HCT116 (cell line): ENCODE results near the gene PARM1. TPM values are rescaled to one million over a fixed set of nuclear protein-coding genes. Genes with fewer than 3 reads are reported as not detected.

Experiments used
- ATAC-seq: fragments of 200-7000 bp; cut with Tn5 transposase; 2 replicates; pipeline ENCODE4 v1.9.1; 2020; ENCODE audit warnings: mild to moderate bottlenecking, moderate library complexity
- BruUV-seq: library from RNA; stranded (reverse); fragments of 400-500 nt; replicated peaks from 2 replicates; lab custom pipeline; 2021; lab: Mats Ljungman, UMichigan
- CTCF ChIA-PET: fragments of 300-600 bp; sonication (Branson Sonifier 250); formaldehyde crosslinking; loops from one replicate; lab custom pipeline; 2021; ENCODE audit warnings: antibody characterized with exemption; lab: Charles Lee
- POLR2A ChIA-PET: fragments of 300-600, 350-600 bp; sonication (Branson Sonifier 250); formaldehyde crosslinking; loops from one replicate; lab custom pipeline; 2021; ENCODE audit warnings: antibody characterized with exemption; lab: Charles Lee
- RAD21 ChIA-PET, 2 experiments: fragments of 300-600 bp; sonication (Branson Sonifier 250); formaldehyde crosslinking; loops; one replicate each; lab custom pipeline; 2023; ENCODE audit warnings: low total read pairs in 2 of 2; ENCODE audit not compliant: uncharacterized antibody in 2 of 2, unreplicated experiment in 2 of 2, low non-redundant PET in 1 of 2; lab: Charles Lee
- DNase-seq: peaks from one replicate; pipeline ENCODE4 v3.0.0-alpha.2; 2010; ENCODE audit warnings: low read depth, low spot score
- H2AFZ ChIP-seq: fragments of 200-600 bp; shearing (Covaris generic), sonication (generic); 2 replicates; pipeline ENCODE4 v1.6.1; 2017; ENCODE audit warnings: low read depth, mixed run types, mixed read lengths, antibody characterized with exemption, low read length; ENCODE audit not compliant: poor library complexity, severe bottlenecking
- H3K27ac ChIP-seq: 2 replicates; pipeline ENCODE4 v1.5.1; 2012; ENCODE audit warnings: low read depth, low read length
- H3K27me3 ChIP-seq: fragments of 200-600 bp; sonication (generic); 2 replicates; pipeline ENCODE4 v1.6.1; 2016; ENCODE audit warnings: mixed run types, low read length, mixed read lengths; ENCODE audit not compliant: insufficient read depth
- H3K36me3 ChIP-seq, 2 experiments: fragments of 200-500 bp in 1 of 2; fragments of 200-600 bp in 1 of 2; sonication (Bioruptor generic) in 1 of 2; sonication (generic) in 1 of 2; 2 replicates each; pipeline versions ENCODE4 v1.5.1 to v1.6.1; 2014 to 2016; ENCODE audit warnings: low read length in 2 of 2, inconsistent platforms in 1 of 2, mixed read lengths in 1 of 2, mixed run types in 1 of 2; ENCODE audit not compliant: insufficient read depth in 2 of 2, control insufficient read depth in 1 of 2
- H3K4me1 ChIP-seq, 2 experiments: fragments of 200-600 bp in 1 of 2; sonication (generic) in 1 of 2; 2 replicates each; pipeline versions ENCODE4 v1.5.1 to v1.6.1; 2012 to 2017; ENCODE audit warnings: low read length in 2 of 2, inconsistent platforms in 1 of 2, mild to moderate bottlenecking in 1 of 2, mixed read lengths in 1 of 2, mixed run types in 1 of 2, moderate library complexity in 1 of 2; ENCODE audit not compliant: insufficient read depth in 2 of 2, control insufficient read depth in 1 of 2
- H3K4me2 ChIP-seq: fragments of 200-600 bp; sonication (generic); 2 replicates; pipeline ENCODE4 v1.6.1; 2017; ENCODE audit warnings: mixed run types, low read length, mixed read lengths
- H3K4me3 ChIP-seq, 2 experiments: fragments of 200-600 bp in 1 of 2; sonication (generic) in 1 of 2; replicated peaks in 1 of 2; 2 replicates each; pipeline ENCODE4 v1.5.1; 2011 to 2016; ENCODE audit warnings: low read length in 2 of 2, control low read depth in 1 of 2, low read depth in 1 of 2, mild to moderate bottlenecking in 1 of 2, mixed read lengths in 1 of 2, mixed run types in 1 of 2
- H3K79me2 ChIP-seq: fragments of 200-600 bp; sonication (generic); 2 replicates; pipeline ENCODE4 v1.6.1; 2017; ENCODE audit warnings: mild to moderate bottlenecking, mixed run types, low read length, moderate library complexity, mixed read lengths; ENCODE audit not compliant: insufficient read depth
- H3K9ac ChIP-seq: fragments of 200-600 bp; sonication (generic); 2 replicates; pipeline ENCODE4 v1.6.1; 2016; ENCODE audit warnings: low read length, mixed read lengths
- H3K9me2 ChIP-seq: fragments of 200-600 bp; sonication (generic), shearing (Covaris generic); 2 replicates; pipeline ENCODE4 v1.6.1; 2017; ENCODE audit warnings: mixed run types, mild to moderate bottlenecking, moderate library complexity; ENCODE audit not compliant: insufficient read depth
- H3K9me3 ChIP-seq, 2 experiments: fragments of 200-500 bp in 1 of 2; fragments of 200-600 bp in 1 of 2; sonication (Bioruptor generic) in 1 of 2; sonication (generic) in 1 of 2; 2 replicates each; pipeline ENCODE4 v1.6.1; 2014 to 2017; ENCODE audit warnings: low read length in 2 of 2, mixed read lengths in 2 of 2, inconsistent platforms in 1 of 2, low read depth in 1 of 2, mild to moderate bottlenecking in 1 of 2, mixed run types in 1 of 2, moderate library complexity in 1 of 2; ENCODE audit not compliant: control insufficient read depth in 1 of 2, insufficient read depth in 1 of 2
- H4K20me1 ChIP-seq: fragments of 200-600 bp; sonication (generic), shearing (Covaris generic); 2 replicates; pipeline ENCODE4 v1.6.1; 2017; ENCODE audit warnings: mixed run types, mild to moderate bottlenecking, moderate library complexity; ENCODE audit not compliant: insufficient read depth
- ATF3 ChIP-seq: IDR thresholded peaks from 2 replicates; pipeline ENCODE4 v1.6.1; 2012
- CEBPB ChIP-seq: IDR thresholded peaks from 2 replicates; pipeline ENCODE4 v1.6.1; 2012; ENCODE audit warnings: low read depth
- CTCF ChIP-seq, 3 experiments: fragments of 200-600 bp in 1 of 3; sonication (generic) in 1 of 3; IDR thresholded peaks in 2 of 3; conservative IDR thresholded peaks in 1 of 3; 2 replicates each; pipeline ENCODE4 v1.5.1; 2012 to 2017; ENCODE audit warnings: low read depth in 2 of 3, low read length in 2 of 3, antibody characterized with exemption in 1 of 3, borderline replicate concordance in 1 of 3, control low read depth in 1 of 3, mild to moderate bottlenecking in 1 of 3, mixed read lengths in 1 of 3, mixed run types in 1 of 3, moderate library complexity in 1 of 3; ENCODE audit not compliant: insufficient read depth in 1 of 3
- ELF1 ChIP-seq: IDR thresholded peaks from 2 replicates; pipeline ENCODE4 v1.6.1; 2012; ENCODE audit warnings: low read depth, borderline replicate concordance
- EZH2 ChIP-seq: fragments of 200-600 bp; sonication (generic); IDR thresholded peaks from 2 replicates; pipeline ENCODE4 v1.6.1; 2017; ENCODE audit warnings: antibody characterized with exemption, mixed run types
- EZH2phosphoT487 ChIP-seq: fragments of 200-600 bp; IDR thresholded peaks from 2 replicates; pipeline ENCODE4 v1.6.1; 2018; ENCODE audit warnings: antibody characterized with exemption, borderline replicate concordance
- FOSL1 ChIP-seq: IDR thresholded peaks from 2 replicates; pipeline ENCODE4 v1.6.1; 2012; ENCODE audit warnings: low read depth
- POLR2A ChIP-seq: IDR thresholded peaks from 2 replicates; pipeline ENCODE4 v1.7.0; 2011; ENCODE audit warnings: borderline replicate concordance; ENCODE audit not compliant: insufficient read depth, insufficient read length; ENCODE audit errors: extremely low read depth
- POLR2AphosphoS5 ChIP-seq: IDR thresholded peaks from 2 replicates; pipeline ENCODE4 v1.6.1; 2011; ENCODE audit warnings: mild to moderate bottlenecking, low read depth, low read length, moderate library complexity
- RAD21 ChIP-seq: IDR thresholded peaks from 2 replicates; pipeline ENCODE4 v1.6.1; 2012; ENCODE audit warnings: low read depth, mild to moderate bottlenecking
- SIN3A ChIP-seq: IDR thresholded peaks from 2 replicates; pipeline ENCODE4 v1.6.1; 2012; ENCODE audit warnings: low read depth
- SP1 ChIP-seq: IDR thresholded peaks from 2 replicates; pipeline ENCODE4 v1.6.1; 2012; ENCODE audit warnings: low read depth
- SRF ChIP-seq: IDR thresholded peaks from 2 replicates; pipeline ENCODE4 v1.6.1; 2012; ENCODE audit warnings: low read depth
- TCF7L2 ChIP-seq: IDR thresholded peaks from 2 replicates; pipeline ENCODE4 v1.7.0; 2011; ENCODE audit warnings: borderline replicate concordance, inconsistent platforms; ENCODE audit not compliant: insufficient read depth, insufficient read length; ENCODE audit errors: extremely low read depth
- YY1 ChIP-seq: IDR thresholded peaks from 2 replicates; pipeline ENCODE4 v1.6.1; 2011; ENCODE audit warnings: low read length, low read depth, moderate library complexity, mild to moderate bottlenecking; ENCODE audit not compliant: insufficient replicate concordance; ENCODE audit errors: extremely low read depth
- ZFX ChIP-seq: fragments of 450-650 bp; IDR thresholded peaks from 2 replicates; pipeline ENCODE4 v1.6.1; 2017
- intact Hi-C: fragments of 100-400 bp; cut with micrococcal nuclease; formaldehyde crosslinking; loops from 2 replicates; pipeline ENCODE4 v1.10.0; 2022
- total RNA-seq: library from RNA; stranded (reverse); gene quantifications from one replicate; pipeline ENCODE4 v1.2.1, GENCODE V29; 2021; ENCODE audit not compliant: unreplicated experiment

The PARM1 gene
- total RNA-seq, 1 experiment from 2014 or later: 11.7 TPM

- no peaks in the 10 kb centered on the region for H3K36me3 ChIP-seq
- H3K4me3 ChIP-seq: no peak overlapping the region
- POLR2A ChIA-PET: no interaction called here
- no peak for DNase-seq
- H4K20me1 ChIP-seq: no peaks in the 10 kb centered on the region
- no peak overlapping the region for H3K4me2 ChIP-seq
- H3K27ac ChIP-seq: no peak overlapping the region
- TF ChIP-seq YY1 (no peak), SIN3A (no peak), ZFX (no peak), CEBPB (no peak), SRF (no peak), EZH2 (no peak), EZH2phosphoT487 (no peak), RAD21 (no peak), TCF7L2 (no peak), POLR2AphosphoS5 (no peak), POLR2A (no peak), FOSL1 (no peak)
- no peaks in the 10 kb centered on the region for H3K27me3 ChIP-seq
- RAD21 ChIA-PET: no interaction called here
- no TSS peak for BruUV-seq
- no peaks in the 10 kb centered on the region for H3K79me2 ChIP-seq
- no peaks in the 10 kb centered on the region for H3K4me1 ChIP-seq
- no peak overlapping the region for H2AFZ ChIP-seq
- H3K9me2 ChIP-seq: no peaks in the 10 kb centered on the region
- ATAC-seq: no peak
- intact Hi-C loops: no loop called here
- CTCF ChIA-PET: no interaction called here
- H3K9me3 ChIP-seq: no peaks in the 10 kb centered on the region
- no peak overlapping the region for H3K9ac ChIP-seq
These were observed 107.8 kb downstream of the PARM1 start for GRCh38 chr4:75040703-75041102.

GRCh38 chr4:75042601-75043208 is 109.8 kb downstream of the PARM1 start:
- Histone ChIP-seq H4K20me1 (no peaks in the 10 kb centered on the region), H3K4me2 (no peak overlapping the region)
- no peak for DNase-seq
- RAD21 ChIA-PET: no interaction called here
- TF ChIP-seq ATF3: no peak
- TF ChIP-seq SP1: no peak
- TF ChIP-seq ELF1: no peak
- TF ChIP-seq FOSL1: no peak
- TF ChIP-seq CTCF (IDR thresholded peaks at IDR 0.05 in 2 of 3, conservative IDR thresholded peaks at IDR 0.05 in 1 of 3; ENCODE audit: borderline replicate concordance in 1 of 3, insufficient read depth in 1 of 3, low read depth in 2 of 3, low read length in 2 of 3): no peak
- TF ChIP-seq ZFX: no peak
- TF ChIP-seq, all 23 proteins: peak for 0
- no peaks in the 10 kb centered on the region for H3K27me3 ChIP-seq
- no TSS peak for BruUV-seq
- ATAC-seq: no peak
- CTCF ChIA-PET: no interaction called here
- no peak overlapping the region for H2AFZ ChIP-seq
- POLR2A ChIA-PET: no interaction called here
- no peaks in the 10 kb centered on the region for H3K9me3 ChIP-seq
- H3K4me3 ChIP-seq: no peak overlapping the region
- no peaks in the 10 kb centered on the region for H3K9me2 ChIP-seq
- no peaks in the 10 kb centered on the region for H3K36me3 ChIP-seq
- H3K4me1 ChIP-seq: no peaks in the 10 kb centered on the region
- H3K79me2 ChIP-seq: no peaks in the 10 kb centered on the region
- H3K27ac ChIP-seq: no peak overlapping the region
- H3K9ac ChIP-seq: no peak overlapping the region
- intact Hi-C loops: no loop called here
